ENCODE data around the gene EIF2S3.
"Not testable (repeated sequence)": the region's sequence is repeated elsewhere in the genome, so short reads cannot be mapped to it uniquely, and the experiment has no call there.

Gene EIF2S3

GRCh38 chrX:24050522-24051318 is 4.0 kb upstream of the EIF2S3 start:
- not testable (repeated sequence) for DNase-seq (ENCODE audit: low read depth in 2 of 2)

GRCh38 chrX:24055043-24055356 is 244 bp downstream of the EIF2S3 start:
- DNase-seq (ENCODE audit: low read depth in 2 of 2): no peak

DNA sequence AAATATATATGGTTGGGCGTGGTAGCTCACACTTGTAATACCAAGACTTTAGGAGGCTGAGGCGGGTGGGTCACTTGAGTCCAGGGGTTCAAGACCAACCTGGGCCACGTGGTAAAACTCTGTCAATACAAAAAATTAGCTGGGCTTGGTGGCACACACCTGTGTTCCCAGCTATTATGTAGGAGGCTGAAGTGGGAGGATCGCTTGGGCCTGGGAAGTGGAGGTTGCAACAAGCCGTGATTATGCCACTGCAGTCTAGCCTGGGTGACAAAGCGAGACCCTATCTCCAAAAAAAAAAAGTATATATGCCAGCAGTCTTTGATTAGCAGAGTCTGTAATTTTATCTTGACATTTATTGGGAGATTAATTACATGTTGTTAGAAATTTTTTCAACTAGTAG is 8.7 kb downstream of the EIF2S3 start:
- no peak for DNase-seq (ENCODE audit: low read depth in 2 of 2)

DNA sequence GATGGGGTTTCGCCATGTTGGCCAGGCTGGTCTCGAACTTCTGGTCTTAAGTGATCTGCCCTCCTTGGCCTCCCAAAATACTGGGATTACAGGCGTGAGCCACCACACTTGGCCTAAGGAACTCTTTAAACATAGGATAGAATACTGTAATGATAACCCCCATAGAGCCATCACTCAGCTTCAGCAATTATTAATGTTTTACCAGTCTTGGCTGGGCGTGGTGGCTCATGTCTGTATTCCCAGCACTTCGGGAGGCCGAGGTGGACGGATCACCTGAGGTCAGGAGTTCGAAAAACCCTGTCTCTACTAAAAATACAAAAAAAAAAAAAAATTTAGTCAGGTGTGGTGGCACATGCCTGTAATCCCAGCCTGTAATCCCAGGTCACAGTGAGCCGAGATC is 15.1 kb downstream of the EIF2S3 start:
- DNase-seq (ENCODE audit: low read depth in 2 of 2): no peak

DNA sequence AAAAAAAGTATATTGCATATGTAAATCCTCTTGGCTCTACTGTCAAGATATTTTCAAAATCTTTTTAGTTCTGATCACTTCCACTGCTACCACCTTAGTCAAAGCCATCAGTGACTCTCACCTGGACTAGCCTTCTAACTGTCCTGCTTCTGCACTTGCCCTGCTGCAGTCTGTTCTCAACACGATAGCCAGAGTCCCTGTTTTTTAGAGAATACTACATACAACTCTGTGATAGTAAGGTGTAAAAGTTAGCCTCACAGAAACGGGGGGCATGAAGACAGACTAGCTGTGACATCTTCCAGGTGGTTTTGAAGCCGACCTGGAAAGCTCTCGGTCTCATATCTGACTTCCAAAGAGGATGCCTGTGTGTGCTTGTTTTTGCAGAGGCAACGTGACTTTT is 24.7 kb downstream of the EIF2S3 start:
- DNase-seq (ENCODE audit: low read depth in 2 of 2): no peak

GRCh38 chrX:24080245-24080644 is 25.5 kb downstream of the EIF2S3 start:
- DNase-seq (ENCODE audit: low read depth in 2 of 2): not testable (repeated sequence)

GRCh38 chrX:24080704-24081103 is 25.9 kb downstream of the EIF2S3 start:
- DNase-seq (ENCODE audit: low read depth in 2 of 2): no peak

- DNase-seq (ENCODE audit: low read depth in 2 of 2): peak; percentile 27 to 31
Measured at GRCh38 chrX:24081661-24082154, 27.0 kb downstream of the EIF2S3 start.

GRCh38 chrX:24082447-24082846 is 27.7 kb downstream of the EIF2S3 start:
- DNase-seq (ENCODE audit: low read depth in 2 of 2): no peak

DNA sequence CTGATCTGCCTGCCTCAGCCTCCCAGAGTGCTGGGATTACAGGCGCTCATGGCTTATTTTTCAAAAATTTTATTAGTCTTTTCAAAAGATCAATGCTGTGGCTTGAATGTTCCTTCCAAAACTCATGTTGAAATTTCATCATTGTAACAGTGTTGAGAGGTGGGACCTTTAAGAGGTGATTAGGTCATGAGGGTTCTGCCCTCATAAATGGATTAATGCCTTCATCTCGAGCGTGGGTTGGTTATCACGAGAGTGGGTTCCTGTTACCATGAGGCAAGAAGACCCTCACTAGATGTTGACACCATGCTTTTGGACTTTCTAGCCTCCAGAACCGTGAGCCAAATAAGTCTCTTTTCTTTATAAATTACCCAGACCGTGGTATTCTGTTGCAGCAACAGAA is 30.3 kb downstream of the EIF2S3 start:
- DNase-seq (ENCODE audit: low read depth in 2 of 2): no peak

DNA sequence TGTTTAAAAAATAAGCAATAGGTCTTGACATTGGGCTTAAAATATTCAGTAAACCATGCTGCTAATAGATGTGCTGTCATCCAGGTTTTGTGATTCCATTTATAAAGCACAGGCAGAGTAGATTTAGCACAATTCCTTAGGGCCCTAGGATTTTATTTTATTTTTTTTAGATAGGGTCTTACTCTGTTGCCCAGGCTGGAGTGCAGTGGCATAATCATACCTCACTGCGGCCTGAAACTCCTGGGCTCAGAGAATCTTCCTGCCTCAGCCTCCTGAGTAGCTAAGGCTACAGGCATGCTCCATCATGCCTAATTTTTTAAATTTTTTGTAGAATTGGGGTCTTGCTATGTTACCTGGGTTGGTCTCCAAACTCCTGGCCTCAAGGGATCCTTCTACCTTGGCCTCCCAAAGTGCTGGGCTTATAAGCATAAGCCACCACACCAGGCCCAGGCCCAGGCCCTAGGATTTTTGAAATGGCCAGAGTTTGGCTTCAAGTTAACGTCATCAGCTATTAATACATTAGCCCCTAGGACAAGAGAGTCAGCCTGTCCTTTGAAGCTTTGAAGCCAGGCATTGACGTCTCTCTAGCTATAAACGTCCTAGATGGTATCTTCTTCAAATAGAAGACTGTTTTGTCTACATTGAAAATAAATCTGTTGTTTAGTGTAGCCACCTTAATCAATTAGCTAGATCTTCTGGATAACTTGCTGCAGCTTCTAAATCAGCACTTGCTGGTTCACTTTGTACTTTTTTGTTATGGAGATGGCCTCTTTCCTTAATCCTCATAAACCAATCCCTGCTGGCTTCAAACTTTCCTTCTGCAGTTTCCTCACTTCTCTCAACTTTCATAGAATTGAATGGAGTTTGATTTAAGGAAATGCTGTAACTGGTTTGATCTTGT is 35.8 kb downstream of the EIF2S3 start:
- DNase-seq (ENCODE audit: low read depth in 2 of 2): no peak

DNA sequence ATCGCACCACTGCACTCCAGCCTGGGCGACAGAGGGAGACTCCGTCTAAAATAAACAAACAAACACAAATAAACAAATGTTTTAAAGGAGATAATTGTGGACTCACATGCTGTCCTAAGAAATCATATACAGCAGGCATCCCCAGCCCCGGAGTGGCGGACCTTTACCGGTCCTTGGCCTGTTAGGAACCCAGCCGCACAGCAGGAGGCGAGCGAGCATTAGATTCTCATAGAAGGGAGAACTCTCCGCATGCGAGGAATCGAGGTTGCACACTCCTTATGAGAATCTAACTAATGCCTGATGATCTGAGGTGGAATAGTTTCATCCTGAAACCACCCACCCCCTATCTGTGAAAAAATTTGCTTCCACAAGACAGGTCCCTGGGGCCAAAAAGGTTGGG is 39.0 kb downstream of the EIF2S3 start:
- no peak for DNase-seq (ENCODE audit: low read depth in 2 of 2)

GRCh38 chrX:24097741-24098260 is 43.0 kb downstream of the EIF2S3 start:
- no peak for DNase-seq (ENCODE audit: low read depth in 2 of 2)

DNA sequence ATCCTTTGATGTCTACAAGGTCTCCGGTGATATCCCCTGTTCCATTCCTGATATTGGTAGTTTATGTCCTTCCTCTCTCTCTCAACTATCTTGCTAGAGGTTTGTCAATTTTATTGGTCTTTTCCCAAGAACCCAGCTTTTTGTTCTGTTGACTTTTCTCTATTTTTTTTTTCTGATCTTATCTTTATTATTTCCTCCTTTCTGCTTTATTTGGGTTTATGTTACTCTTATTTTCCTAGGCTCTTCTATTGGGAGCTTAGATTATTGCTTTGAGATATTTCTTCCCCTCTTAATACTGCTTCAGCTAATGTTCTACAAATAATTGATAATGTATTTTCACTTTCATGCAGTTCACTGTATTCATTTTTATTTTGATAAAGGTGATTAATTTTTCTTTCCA is 44.2 kb downstream of the EIF2S3 start:
- no peak for DNase-seq (ENCODE audit: low read depth in 2 of 2)

GRCh38 chrX:24099394-24099793 is 44.6 kb downstream of the EIF2S3 start:
- DNase-seq (ENCODE audit: low read depth in 2 of 2): no peak

GRCh38 chrX:24100713-24101112 is 46.0 kb downstream of the EIF2S3 start:
- no peak for DNase-seq (ENCODE audit: low read depth in 2 of 2)

DNA sequence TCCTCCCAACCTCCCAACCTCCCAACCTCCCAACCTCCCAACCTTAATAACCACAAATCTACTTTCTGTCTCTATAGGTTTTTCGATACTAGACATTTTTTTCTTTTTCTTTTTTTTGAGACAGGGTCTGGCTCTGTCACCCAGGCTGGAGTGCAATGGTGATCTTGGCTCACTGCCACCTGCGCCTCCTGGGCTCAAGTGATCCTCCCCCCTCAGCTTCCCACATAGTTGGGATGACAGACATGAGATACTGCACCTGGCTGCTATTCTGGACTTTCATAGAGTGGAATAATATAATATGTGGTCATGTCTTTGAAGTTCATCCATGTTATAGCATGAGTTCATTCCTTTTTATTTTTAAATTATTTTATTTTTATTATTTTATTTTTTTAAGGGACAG is 55.3 kb downstream of the EIF2S3 start:
- DNase-seq (ENCODE audit: low read depth in 2 of 2): no peak

DNA sequence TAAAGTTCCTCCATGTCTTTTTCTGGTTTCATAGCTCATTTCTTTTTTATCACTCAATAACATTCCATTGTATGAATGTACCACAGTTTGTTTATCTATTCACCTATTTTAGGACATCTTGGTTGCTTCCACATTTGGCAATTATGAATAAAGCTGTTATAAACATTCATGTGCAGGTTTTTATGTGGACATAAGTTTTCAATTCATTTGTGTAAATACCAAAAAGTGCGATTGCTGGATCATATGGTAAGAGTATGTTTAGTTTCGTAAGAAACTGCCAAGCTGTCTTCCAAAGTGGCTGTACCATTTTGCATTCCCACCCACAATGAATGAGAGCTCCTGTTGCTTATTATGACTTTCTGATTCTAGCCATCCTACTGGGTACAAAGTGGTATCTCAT is 58.4 kb downstream of the EIF2S3 start:
- DNase-seq (ENCODE audit: low read depth in 2 of 2): no peak

GRCh38 chrX:24117258-24117657 is 62.5 kb downstream of the EIF2S3 start:
- no peak for DNase-seq (ENCODE audit: low read depth in 2 of 2)

DNA sequence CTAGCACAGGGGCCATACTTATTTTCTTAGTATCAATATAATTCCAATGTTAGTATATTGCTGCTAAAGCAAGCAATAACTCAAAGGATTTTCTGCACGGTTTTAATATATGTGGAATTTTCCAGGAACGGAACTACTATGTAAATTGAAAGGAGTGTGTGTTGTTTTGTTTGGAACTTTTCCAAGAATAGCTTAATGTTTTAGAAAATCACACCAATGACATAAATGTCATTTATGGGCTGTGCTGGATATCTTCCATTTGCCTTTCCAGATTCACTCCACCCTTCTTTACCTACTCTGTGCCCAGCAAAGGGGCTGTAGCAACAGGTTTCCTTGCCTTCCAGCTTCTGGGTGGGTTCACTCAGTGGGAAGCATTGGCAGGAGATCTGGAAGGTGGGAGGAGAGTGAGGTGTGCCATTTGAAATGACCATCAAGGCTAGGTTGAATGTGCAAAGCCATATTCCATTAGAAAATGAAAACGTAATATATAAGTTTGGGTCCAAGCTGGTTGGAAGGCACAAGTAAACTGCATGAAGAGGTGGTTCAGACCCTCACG is 69.6 kb downstream of the EIF2S3 start:
- no peak for DNase-seq (ENCODE audit: low read depth in 2 of 2)

DNA sequence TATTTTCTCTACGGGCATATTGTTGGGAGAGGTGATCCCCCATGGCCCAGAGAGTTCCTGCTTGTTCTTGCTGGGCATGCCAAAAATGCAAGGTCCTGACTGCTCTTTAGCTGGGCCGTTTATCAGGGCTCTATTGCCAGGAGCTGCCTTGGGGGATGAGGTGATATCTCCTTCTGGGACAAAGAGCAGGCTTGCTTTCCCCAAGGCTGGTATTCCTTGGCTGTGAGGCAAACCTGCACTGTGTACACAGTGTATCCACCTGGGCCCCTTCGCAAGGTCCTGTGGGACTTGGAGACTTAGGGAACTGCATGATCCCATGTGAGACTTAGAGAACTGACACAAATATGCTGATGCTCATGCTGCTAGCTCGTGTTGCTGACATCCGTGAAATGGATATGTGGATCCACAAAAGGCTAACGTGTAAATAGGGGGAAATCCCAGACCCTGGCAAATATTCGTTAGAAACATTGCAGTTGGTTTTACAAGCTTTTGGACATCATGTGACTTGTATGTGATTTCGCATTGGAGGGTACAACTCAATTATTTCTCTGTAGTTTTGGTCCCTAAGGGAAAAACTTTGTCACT is 70.4 kb downstream of the EIF2S3 start:
- DNase-seq (ENCODE audit: low read depth in 2 of 2): no peak

Measured in stimulated activated CD4-positive, alpha-beta T cell treated with anti-CD3 and anti-CD28 coated beads, Interleukin-15, amount 100 ng/mL, for 48 hours (primary cell).